HCT116 (cell line): ENCODE results near the gene ITPR1.

Experiments
- ELF1 ChIP-seq: IDR thresholded peaks from 2 replicates; pipeline ENCODE4 v1.6.1; 2012; ENCODE audit warnings: low read depth, borderline replicate concordance
- POLR2AphosphoS5 ChIP-seq: IDR thresholded peaks from 2 replicates; pipeline ENCODE4 v1.6.1; 2011; ENCODE audit warnings: mild to moderate bottlenecking, low read depth, low read length, moderate library complexity

DNA sequence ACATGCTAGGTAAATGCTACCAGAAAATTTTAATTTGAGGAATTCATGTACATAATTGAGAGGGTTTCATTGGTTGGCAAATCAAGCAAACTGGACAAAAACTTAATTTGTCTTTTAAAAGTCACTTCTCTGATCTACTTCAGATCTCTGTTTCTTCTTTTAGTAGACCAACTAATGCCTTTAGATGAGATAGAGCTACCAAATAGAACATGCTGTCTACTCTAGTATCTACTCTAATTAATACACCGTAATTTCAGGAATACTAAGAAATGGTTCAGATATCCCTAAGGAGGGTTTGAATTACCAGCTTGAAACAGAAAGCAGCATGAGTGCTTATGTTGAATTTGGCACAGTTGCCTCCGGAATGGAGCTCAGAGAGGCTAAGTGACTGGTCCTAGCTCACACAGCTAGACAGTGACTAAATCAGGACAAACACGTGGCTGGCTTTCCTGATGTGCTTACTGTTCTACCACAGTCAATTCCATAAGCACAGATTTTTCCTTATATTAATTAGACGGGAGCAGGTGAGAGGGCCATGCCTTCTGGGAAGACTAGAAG lies 225.1 kb downstream of the ITPR1 start:
- TF ChIP-seq POLR2AphosphoS5 (no peak), ELF1 (no peak)
